ENCODE results near the gene SOD1. TPM values are rescaled to one million over a fixed set of nuclear protein-coding genes. Genes with fewer than 3 reads are reported as not detected.
A peak's percentile ranks its signal among the peaks of the same experiment; 100 is the strongest.

Gene SOD1
- total and polyA plus RNA-seq, 2 of the 13 experiments (the other 11 are each of a cell fraction or from before 2014, with no cell fraction given): 317 to 537 TPM

- TF ChIP-seq TIGD3 (CRISPR knock-in tag; IDR thresholded peaks at IDR 0.05; ENCODE audit: borderline replicate concordance) (peak; percentile 89; the same call in 1 of the 2 replicates), ZFP36L2 (CRISPR knock-in tag; IDR thresholded peaks at IDR 0.05) (no peak), ATRX (CRISPR knock-in tag; IDR thresholded peaks at IDR 0.05; ENCODE audit: borderline replicate concordance) (no peak), KDM1A (CRISPR knock-in tag; IDR thresholded peaks at IDR 0.05) (no peak), KLF11 (CRISPR knock-in tag; IDR thresholded peaks at IDR 0.05) (peak; percentile 62; the same call in 1 of the 2 replicates), ZNF772 (CRISPR knock-in tag; IDR thresholded peaks at IDR 0.05) (peak; percentile 73; the same call in 1 of the 2 replicates), ZFX (CRISPR knock-in tag; IDR thresholded peaks at IDR 0.05; ENCODE audit: low read depth) (peak; percentile 100), HMGXB3 (CRISPR knock-in tag; IDR thresholded peaks at IDR 0.05; ENCODE audit: borderline replicate concordance) (peak; percentile 79; the same call in 1 of the 2 replicates), NKX3-1 (CRISPR knock-in tag; IDR thresholded peaks at IDR 0.05) (peak; percentile 78; the same call in 1 of the 2 replicates), NFE2L1 (CRISPR knock-in tag; IDR thresholded peaks at IDR 0.05; ENCODE audit: borderline replicate concordance) (peak; percentile 50; the same call in 1 of the 2 replicates), KDM2A (CRISPR knock-in tag; IDR thresholded peaks at IDR 0.05; ENCODE audit: borderline replicate concordance, low read depth) (peak; percentile 77), ZZZ3 (CRISPR knock-in tag; IDR thresholded peaks at IDR 0.05; ENCODE audit: borderline replicate concordance) (no peak), NCOA2 (CRISPR knock-in tag; IDR thresholded peaks at IDR 0.05) (peak; percentile 56), POGZ (CRISPR knock-in tag; IDR thresholded peaks at IDR 0.05) (peak; percentile 88), MLXIP (CRISPR knock-in tag; IDR thresholded peaks at IDR 0.05; ENCODE audit: borderline replicate concordance) (0 out of 2 replicates have a peak, but pooled peaks have one; percentile 15), NFIC (IDR thresholded peaks at IDR 0.05; ENCODE audit: low read length) (no peak), ATF7-NPFF (CRISPR knock-in tag; IDR thresholded peaks at IDR 0.05; ENCODE audit: low read depth) (peak; percentile 90), ZNF317 (CRISPR knock-in tag; IDR thresholded peaks at IDR 0.05) (no peak), ZNF501 (CRISPR knock-in tag; IDR thresholded peaks at IDR 0.05) (0 out of 2 replicates have a peak, but pooled peaks have one; percentile 22), MEIS2 (CRISPR knock-in tag; IDR thresholded peaks at IDR 0.05) (peak; percentile 89), ARNT (IDR thresholded peaks at IDR 0.05) (no peak), HNRNPLL (IDR thresholded peaks at IDR 0.05; ENCODE audit: low read depth, low read length, poor library complexity, severe bottlenecking) (peak; percentile 72)
These were observed at the start of gene SOD1 (continued) for GRCh38 chr21:31659536-31660258.
